Vagina (tissue), 2 donors: ENCODE measurements around the gene VAV1.

ENCODE experiments used
- POLR2A ChIP-seq, 2 donors: fragments of 450-650 bp; IDR thresholded peaks; one replicate each; pipeline ENCODE4 v1.6.1; 2017; ENCODE audit warnings: antibody characterized with exemption in 2 of 2, mild to moderate bottlenecking in 2 of 2, moderate library complexity in 2 of 2
- POLR2AphosphoS5 ChIP-seq, 2 donors: sonication (generic); formaldehyde crosslinking; IDR thresholded peaks; one replicate each; pipeline ENCODE4 v1.9.0; 2017; ENCODE audit warnings: antibody characterized with exemption in 2 of 2, mild to moderate bottlenecking in 2 of 2, low read depth in 1 of 2; ENCODE audit not compliant: insufficient read depth in 1 of 2
- TF ChIP-seq, protein P1 (sequence below), 3 experiments: fragments of 450-650 bp in 2 of 3; fragments of 200-600 bp in 1 of 3; sonication (generic) in 1 of 3; IDR thresholded peaks; one replicate each; pipeline ENCODE4 v1.5.1; 2017 to 2019; ENCODE audit warnings: antibody characterized with exemption in 3 of 3, mild to moderate bottlenecking in 2 of 3, moderate library complexity in 2 of 3

DNA sequence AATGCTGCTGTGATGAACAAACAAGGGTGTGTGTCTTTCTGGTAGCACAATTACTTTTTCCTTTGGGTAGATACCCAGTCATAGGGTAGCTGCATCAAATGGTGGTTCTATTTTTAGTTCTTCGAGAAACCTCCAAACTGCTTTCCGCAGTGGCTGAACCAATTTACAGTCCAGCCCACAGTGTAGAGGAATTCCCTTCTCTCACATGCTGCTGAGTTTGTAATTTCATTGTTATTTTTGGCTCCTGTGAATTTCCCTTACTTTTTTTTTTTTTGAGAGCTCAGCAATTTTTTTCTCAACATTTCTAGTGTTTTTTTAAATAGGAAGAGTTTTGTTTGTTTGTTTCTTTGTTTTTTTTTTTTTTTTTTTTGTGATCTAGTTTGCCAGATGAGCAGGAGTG, 77.4 kb downstream of the VAV1 start:
- TF ChIP-seq POLR2A (IDR thresholded peaks at IDR 0.05) (no peak), POLR2AphosphoS5 (IDR thresholded peaks at IDR 0.05; ENCODE audit: insufficient read depth in 1 of 2, low read depth in 1 of 2) (no peak)
- TF ChIP-seq, protein P1, sequence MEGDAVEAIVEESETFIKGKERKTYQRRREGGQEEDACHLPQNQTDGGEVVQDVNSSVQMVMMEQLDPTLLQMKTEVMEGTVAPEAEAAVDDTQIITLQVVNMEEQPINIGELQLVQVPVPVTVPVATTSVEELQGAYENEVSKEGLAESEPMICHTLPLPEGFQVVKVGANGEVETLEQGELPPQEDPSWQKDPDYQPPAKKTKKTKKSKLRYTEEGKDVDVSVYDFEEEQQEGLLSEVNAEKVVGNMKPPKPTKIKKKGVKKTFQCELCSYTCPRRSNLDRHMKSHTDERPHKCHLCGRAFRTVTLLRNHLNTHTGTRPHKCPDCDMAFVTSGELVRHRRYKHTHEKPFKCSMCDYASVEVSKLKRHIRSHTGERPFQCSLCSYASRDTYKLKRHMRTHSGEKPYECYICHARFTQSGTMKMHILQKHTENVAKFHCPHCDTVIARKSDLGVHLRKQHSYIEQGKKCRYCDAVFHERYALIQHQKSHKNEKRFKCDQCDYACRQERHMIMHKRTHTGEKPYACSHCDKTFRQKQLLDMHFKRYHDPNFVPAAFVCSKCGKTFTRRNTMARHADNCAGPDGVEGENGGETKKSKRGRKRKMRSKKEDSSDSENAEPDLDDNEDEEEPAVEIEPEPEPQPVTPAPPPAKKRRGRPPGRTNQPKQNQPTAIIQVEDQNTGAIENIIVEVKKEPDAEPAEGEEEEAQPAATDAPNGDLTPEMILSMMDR (IDR thresholded peaks at IDR 0.05): no peak
